Fibroblast of lung (primary cell): ENCODE results near the gene IL20RB. TPM values are rescaled to one million over a fixed set of nuclear protein-coding genes. Genes with fewer than 3 reads are reported as not detected.

Source experiments
- DNase-seq, 2 donors: peaks; one replicate each; pipeline versions ENCODE4 v3.0.0 to v3.0.0-alpha.2; 2010; ENCODE audit warnings: low read depth in 2 of 2
- H2AFZ ChIP-seq: 2 replicates; pipeline ENCODE4 v1.5.1; 2012; ENCODE audit warnings: low read length, control low read depth, inconsistent platforms
- H3K27ac ChIP-seq: 2 replicates; pipeline ENCODE4 v1.5.1; 2011; ENCODE audit warnings: low read length, control low read depth; ENCODE audit not compliant: insufficient read depth
- H3K27me3 ChIP-seq: 2 replicates; pipeline ENCODE4 v1.5.1; 2011; ENCODE audit warnings: mild to moderate bottlenecking, low read length; ENCODE audit not compliant: control insufficient read depth, insufficient read depth
- H3K36me3 ChIP-seq: 2 replicates; pipeline ENCODE4 v1.5.1; 2011; ENCODE audit warnings: low read length; ENCODE audit not compliant: control insufficient read depth, insufficient read depth
- H3K4me1 ChIP-seq: 2 replicates; pipeline ENCODE4 v1.5.1; 2011; ENCODE audit warnings: low read length; ENCODE audit not compliant: control insufficient read depth, insufficient read depth; ENCODE audit errors: extremely low read depth
- H3K4me2 ChIP-seq: 2 replicates; pipeline ENCODE4 v1.5.1; 2011; ENCODE audit warnings: low read length, control low read depth; ENCODE audit not compliant: insufficient read depth; ENCODE audit errors: extremely low read depth
- H3K4me3 ChIP-seq, 4 experiments: fragments of 200-600 bp in 1 of 4; sonication (generic) in 1 of 4; replicated peaks in 1 of 4; 2 replicates each; pipeline ENCODE4 v1.5.1; 2011 to 2016; ENCODE audit warnings: low read length in 4 of 4, low read depth in 3 of 4, mild to moderate bottlenecking in 3 of 4, control low read depth in 2 of 4, inconsistent platforms in 1 of 4, mixed read lengths in 1 of 4; ENCODE audit not compliant: insufficient read depth in 1 of 4; ENCODE audit errors: control extremely low read depth in 1 of 4
- H3K79me2 ChIP-seq: 2 replicates; pipeline ENCODE4 v1.5.1; 2012; ENCODE audit warnings: mild to moderate bottlenecking, low read length, inconsistent platforms; ENCODE audit not compliant: control insufficient read depth, insufficient read depth
- H3K9ac ChIP-seq: 2 replicates; pipeline ENCODE4 v1.5.1; 2011; ENCODE audit warnings: mild to moderate bottlenecking, low read length, control low read depth; ENCODE audit not compliant: insufficient read depth
- H3K9me3 ChIP-seq: 2 replicates; pipeline ENCODE4 v1.5.1; 2012; ENCODE audit warnings: low read depth, low read length; ENCODE audit not compliant: control insufficient read depth, insufficient read depth
- H4K20me1 ChIP-seq: 2 replicates; pipeline ENCODE4 v1.5.1; 2011; ENCODE audit warnings: low read length; ENCODE audit not compliant: control insufficient read depth, insufficient read depth; ENCODE audit errors: extremely low read depth
- EZH2 ChIP-seq: IDR thresholded peaks from 2 replicates; pipeline ENCODE4 v1.5.1; 2012; ENCODE audit warnings: low read length, control low read depth, mild to moderate bottlenecking; ENCODE audit errors: missing control alignments
- polyA plus RNA-seq, 2 donors: library from polyadenylated mRNA; depleted of rRNA in 1 of 2; stranded (reverse) in 1 of 2; unstranded in 1 of 2; fragments of >200 nt; gene quantifications; 2 replicates each; pipeline ENCODE4 v1.2.1, GENCODE V29; 2011 to 2012; ENCODE audit warnings: missing spikeins in 1 of 2
- total RNA-seq: library from RNA; depleted of rRNA; stranded (reverse); fragments of >200 nt; gene quantifications from 2 replicates; pipeline ENCODE4 v1.2.1, GENCODE V29; 2014
- TF ChIP-seq, protein P1 (sequence below), 2 donors: IDR thresholded peaks in 1 of 2; conservative IDR thresholded peaks in 1 of 2; 1 replicate in 1 of 2; 2 replicates in 1 of 2; pipeline ENCODE4 v1.5.1; 2011 to 2012; ENCODE audit warnings: low read length in 2 of 2, control low read depth in 1 of 2, inconsistent platforms in 1 of 2, low read depth in 1 of 2, mild to moderate bottlenecking in 1 of 2

Gene IL20RB
- total and polyA plus RNA-seq, 2 donors (not counting 1 experiment from before 2014, with no cell fraction given) = 1.9 to 3.0 TPM

DNA sequence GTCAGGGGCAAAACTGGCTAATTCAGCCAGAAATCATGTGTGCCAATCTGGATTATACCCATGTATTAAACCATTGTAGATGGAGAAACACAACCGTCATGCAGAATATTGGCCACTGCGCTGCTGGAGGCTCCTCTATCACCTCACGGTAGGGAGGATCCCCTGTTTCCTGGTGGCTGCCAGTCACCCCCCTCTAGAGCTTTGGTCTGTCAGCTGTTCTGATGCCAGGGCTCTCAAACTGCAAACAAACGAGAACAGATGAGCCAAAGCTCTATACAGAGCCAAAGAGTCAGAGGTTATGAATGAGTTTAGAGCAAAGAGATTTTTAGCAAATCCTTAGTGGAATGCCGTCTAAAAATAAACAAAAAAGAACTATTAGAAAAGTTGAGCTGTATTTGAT lies 62.5 kb downstream of the IL20RB start:
- H3K79me2 ChIP-seq = no peaks in the 10 kb centered on the region
- no peaks in the 10 kb centered on the region for H3K36me3 ChIP-seq
- no peak overlapping the region for H3K9ac ChIP-seq
- H3K4me1 ChIP-seq = no peaks in the 10 kb centered on the region
- no peaks in the 10 kb centered on the region for H3K27me3 ChIP-seq
- no peaks in the 10 kb centered on the region for H4K20me1 ChIP-seq
- no peak overlapping the region for H3K4me2 ChIP-seq
- H2AFZ ChIP-seq = no peak overlapping the region
- no peak overlapping the region for H3K27ac ChIP-seq
- TF ChIP-seq EZH2 = no peak
- TF ChIP-seq, protein P1, sequence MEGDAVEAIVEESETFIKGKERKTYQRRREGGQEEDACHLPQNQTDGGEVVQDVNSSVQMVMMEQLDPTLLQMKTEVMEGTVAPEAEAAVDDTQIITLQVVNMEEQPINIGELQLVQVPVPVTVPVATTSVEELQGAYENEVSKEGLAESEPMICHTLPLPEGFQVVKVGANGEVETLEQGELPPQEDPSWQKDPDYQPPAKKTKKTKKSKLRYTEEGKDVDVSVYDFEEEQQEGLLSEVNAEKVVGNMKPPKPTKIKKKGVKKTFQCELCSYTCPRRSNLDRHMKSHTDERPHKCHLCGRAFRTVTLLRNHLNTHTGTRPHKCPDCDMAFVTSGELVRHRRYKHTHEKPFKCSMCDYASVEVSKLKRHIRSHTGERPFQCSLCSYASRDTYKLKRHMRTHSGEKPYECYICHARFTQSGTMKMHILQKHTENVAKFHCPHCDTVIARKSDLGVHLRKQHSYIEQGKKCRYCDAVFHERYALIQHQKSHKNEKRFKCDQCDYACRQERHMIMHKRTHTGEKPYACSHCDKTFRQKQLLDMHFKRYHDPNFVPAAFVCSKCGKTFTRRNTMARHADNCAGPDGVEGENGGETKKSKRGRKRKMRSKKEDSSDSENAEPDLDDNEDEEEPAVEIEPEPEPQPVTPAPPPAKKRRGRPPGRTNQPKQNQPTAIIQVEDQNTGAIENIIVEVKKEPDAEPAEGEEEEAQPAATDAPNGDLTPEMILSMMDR (conservative IDR thresholded peaks at IDR 0.05 in 1 of 2, IDR thresholded peaks at IDR 0.05 in 1 of 2; ENCODE audit: low read depth in 1 of 2, low read length in 2 of 2) = no peak
- no peaks in the 10 kb centered on the region for H3K9me3 ChIP-seq
- no peak overlapping the region for H3K4me3 ChIP-seq
- DNase-seq = no peak

DNA sequence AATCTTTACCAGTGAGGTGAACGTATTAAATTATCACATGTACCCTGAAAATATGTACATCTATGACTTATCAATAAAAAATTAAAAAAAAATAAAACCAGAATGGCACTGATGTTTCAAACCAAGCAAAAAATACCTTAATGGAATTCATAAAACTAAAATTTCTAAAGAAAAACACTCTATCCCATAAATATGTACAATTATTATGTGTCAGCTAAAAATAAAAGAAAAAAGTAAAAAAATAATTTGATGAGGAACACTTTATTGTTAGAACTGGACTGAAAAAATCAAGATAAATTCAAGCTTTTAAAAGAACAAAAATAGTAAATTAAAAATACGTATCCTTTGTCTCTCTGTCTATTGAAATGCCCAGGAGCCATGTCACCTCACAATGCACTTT lies 63.1 kb downstream of the IL20RB start:
- Histone ChIP-seq H3K27ac (no peak overlapping the region), H3K79me2 (no peaks in the 10 kb centered on the region), H3K4me1 (no peaks in the 10 kb centered on the region), H3K9ac (no peak overlapping the region), H4K20me1 (no peaks in the 10 kb centered on the region), H3K27me3 (no peaks in the 10 kb centered on the region), H3K36me3 (no peaks in the 10 kb centered on the region), H2AFZ (no peak overlapping the region), H3K4me2 (no peak overlapping the region), H3K4me3 (no peak overlapping the region), H3K9me3 (no peaks in the 10 kb centered on the region)
- TF ChIP-seq, protein P1 (conservative IDR thresholded peaks at IDR 0.05 in 1 of 2, IDR thresholded peaks at IDR 0.05 in 1 of 2; ENCODE audit: low read depth in 1 of 2, low read length in 2 of 2) = no peak
- TF ChIP-seq EZH2 = no peak
- DNase-seq = no peak

DNA sequence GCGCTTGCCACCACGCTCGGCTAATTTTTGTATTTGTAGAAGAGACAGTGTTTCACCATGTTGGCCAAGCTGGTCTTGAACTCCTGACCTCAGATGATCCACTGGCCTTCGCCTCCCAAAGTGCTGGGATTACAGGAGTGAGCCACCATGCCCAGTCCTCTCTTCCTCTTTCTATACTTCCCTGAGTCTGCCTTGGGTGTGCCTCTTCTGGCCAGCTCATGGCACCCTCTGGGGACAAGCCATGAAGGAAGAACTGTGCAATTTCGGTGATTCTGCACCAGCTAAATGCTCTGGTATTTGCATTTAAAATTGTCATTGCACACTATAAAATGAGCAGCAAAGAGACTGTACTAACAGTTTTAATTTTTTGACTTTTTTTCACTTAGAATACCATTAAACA lies 66.6 kb downstream of the IL20RB start:
- no peak overlapping the region for H3K4me3 ChIP-seq
- no peak overlapping the region for H3K4me2 ChIP-seq
- no peaks in the 10 kb centered on the region for H3K79me2 ChIP-seq
- no peak overlapping the region for H3K27ac ChIP-seq
- no peak overlapping the region for H2AFZ ChIP-seq
- no peak for DNase-seq
- no peaks in the 10 kb centered on the region for H3K36me3 ChIP-seq
- no peaks in the 10 kb centered on the region for H4K20me1 ChIP-seq
- H3K4me1 ChIP-seq = no peaks in the 10 kb centered on the region
- no peak overlapping the region for H3K9ac ChIP-seq
- TF ChIP-seq, protein P1 (conservative IDR thresholded peaks at IDR 0.05 in 1 of 2, IDR thresholded peaks at IDR 0.05 in 1 of 2; ENCODE audit: low read depth in 1 of 2, low read length in 2 of 2) = no peak
- TF ChIP-seq EZH2 = no peak
- H3K27me3 ChIP-seq = no peaks in the 10 kb centered on the region
- no peaks in the 10 kb centered on the region for H3K9me3 ChIP-seq
